NB4 (cell line): ENCODE measurements around the gene LRRK1.

Experiments
- CTCF ChIP-seq: IDR thresholded peaks from one replicate; pipeline ENCODE4 v1.5.1; 2012; ENCODE audit warnings: low read depth, low read length
- MAX ChIP-seq: IDR thresholded peaks from 2 replicates; pipeline ENCODE4 v1.6.1; 2011; ENCODE audit warnings: low read depth, low read length
- MYC ChIP-seq: IDR thresholded peaks from 2 replicates; pipeline ENCODE4 v1.6.1; 2011; ENCODE audit warnings: low read depth, low read length
- POLR2A ChIP-seq: IDR thresholded peaks from 2 replicates; pipeline ENCODE4 v1.6.1; 2011; ENCODE audit warnings: mild to moderate bottlenecking; ENCODE audit not compliant: insufficient read length; ENCODE audit errors: extremely low read depth

- TF ChIP-seq POLR2A (no peak), CTCF (no peak), MAX (no peak), MYC (no peak)
Measured at GRCh38 chr15:100900795-100901169, 18.4 kb upstream of the LRRK1 start.
